IPS-18c (cell line): ENCODE measurements around the gene LRIG1.
"Not testable (repeated sequence)": the region's sequence is repeated elsewhere in the genome, so short reads cannot be mapped to it uniquely, and the experiment has no call there.

Source experiments
- H3K4me3 ChIP-seq: 2 replicates; pipeline ENCODE4 v1.7.0; 2013; ENCODE audit warnings: low read depth, mild to moderate bottlenecking, low read length, moderate library complexity; ENCODE audit not compliant: insufficient read depth
- H3K9me3 ChIP-seq: one replicate; pipeline ENCODE4 v1.6.1; 2013; ENCODE audit warnings: mild to moderate bottlenecking, low read length, moderate library complexity; ENCODE audit not compliant: control insufficient read depth, insufficient read depth

Gene LRIG1

DNA sequence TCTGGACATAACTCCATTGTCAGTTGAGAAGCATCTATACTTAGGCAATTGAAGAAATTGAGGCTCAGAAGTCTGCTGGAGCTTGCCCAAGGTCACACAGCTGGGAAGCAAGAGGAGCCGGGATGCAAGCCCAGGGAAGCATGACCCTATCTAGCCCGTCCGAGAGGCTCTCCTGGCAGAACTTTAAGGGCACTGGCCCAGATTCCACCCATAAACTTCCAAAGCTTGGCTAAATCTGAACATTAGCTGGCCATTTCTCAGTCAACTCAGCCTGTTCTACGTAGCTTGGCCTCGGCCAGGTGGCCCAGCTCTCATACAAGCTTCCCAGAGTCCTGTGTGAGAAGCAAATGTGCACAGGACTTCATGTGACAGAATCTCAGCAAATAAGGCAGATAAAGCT lies 75.8 kb downstream of the LRIG1 start:
- H3K4me3 ChIP-seq: no peak overlapping the region
- H3K9me3 ChIP-seq: peaks cover 15% of the 10 kb centered on the region

DNA sequence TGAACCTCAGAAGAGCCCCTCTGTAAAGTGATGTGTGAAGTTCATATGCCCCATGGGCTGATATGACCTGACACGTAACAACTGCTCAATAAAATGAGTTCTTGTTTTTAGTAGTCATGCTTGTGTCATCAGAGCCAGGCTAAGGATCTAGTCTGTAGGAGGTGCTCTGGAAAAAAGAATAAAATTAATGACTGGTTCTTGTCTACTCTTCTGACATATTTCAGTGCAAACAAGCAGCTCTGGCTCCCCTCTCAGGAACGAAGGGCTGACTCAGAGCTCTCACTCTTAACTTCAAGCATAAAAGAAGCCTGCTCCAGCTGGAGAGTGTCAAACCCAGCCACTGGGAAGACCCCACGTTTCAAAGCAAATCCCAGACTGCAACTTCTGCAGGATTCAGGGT lies 77.0 kb downstream of the LRIG1 start:
- Histone ChIP-seq H3K9me3 (peaks cover 15% of the 10 kb centered on the region), H3K4me3 (no peak overlapping the region)

DNA sequence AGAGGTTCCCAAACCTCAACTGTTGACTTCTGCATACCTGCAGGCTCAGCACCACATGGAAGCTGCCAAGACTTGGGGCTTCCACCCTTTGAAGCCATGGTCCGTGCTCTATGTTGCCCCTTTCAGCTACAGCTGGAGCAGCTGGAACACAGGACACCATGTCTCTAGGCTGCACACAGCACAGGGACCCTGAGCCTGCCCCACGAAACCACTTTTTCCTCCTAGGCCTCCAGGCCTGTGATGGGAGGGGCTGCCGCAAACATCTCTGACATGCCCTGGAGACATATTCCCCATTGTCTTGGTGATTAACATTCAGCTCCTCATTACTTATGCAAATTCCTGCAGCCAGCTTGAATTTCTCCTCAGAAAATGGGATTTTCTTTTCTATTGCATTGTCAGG lies 78.9 kb downstream of the LRIG1 start:
- H3K9me3 ChIP-seq: peaks cover 15% of the 10 kb centered on the region
- not testable (repeated sequence) for H3K4me3 ChIP-seq

DNA sequence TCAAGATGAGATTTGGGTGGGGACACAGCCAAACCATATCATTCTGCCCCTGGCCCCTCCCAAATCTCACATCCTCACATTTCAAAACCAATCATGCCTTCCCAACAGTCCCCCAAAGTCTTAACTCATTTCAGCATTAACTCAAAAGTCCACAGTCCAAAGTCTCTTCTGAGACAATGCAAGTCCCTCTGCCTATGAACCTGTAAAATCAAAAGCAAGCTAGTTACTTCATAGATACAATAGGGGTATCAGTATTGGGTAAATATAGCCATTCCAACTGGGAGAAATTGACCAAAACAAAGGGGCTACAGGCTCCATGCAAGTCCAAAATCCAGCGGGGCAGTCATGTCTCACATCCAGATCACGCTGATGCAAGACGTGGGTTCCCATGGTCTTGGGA lies 79.7 kb downstream of the LRIG1 start:
- peaks cover 18% of the 10 kb centered on the region for H3K9me3 ChIP-seq
- H3K4me3 ChIP-seq: peak overlapping the region; percentile 3; the same call in 1 of the 2 replicates

DNA sequence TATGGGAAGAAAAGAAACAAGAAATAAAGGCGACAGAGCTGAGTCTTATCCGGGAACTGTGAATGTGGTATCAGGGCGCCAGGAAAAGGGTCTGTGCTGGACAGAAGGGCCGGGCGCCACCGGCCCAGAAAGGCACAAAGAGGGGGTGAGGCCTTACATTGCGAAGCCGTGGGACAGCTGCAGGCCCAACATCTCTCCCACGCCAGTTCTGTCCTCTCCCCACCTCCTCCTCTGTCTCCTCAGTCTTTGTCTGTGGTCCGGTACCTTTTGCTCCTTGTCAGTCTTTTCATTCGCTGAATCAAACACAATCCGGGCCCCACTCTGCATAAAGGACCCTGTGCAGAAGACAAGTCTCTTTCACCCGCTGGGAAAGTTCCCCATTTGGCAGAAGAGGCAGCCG lies 81.8 kb downstream of the LRIG1 start:
- Histone ChIP-seq H3K4me3 (no peak overlapping the region), H3K9me3 (peaks cover 18% of the 10 kb centered on the region)

DNA sequence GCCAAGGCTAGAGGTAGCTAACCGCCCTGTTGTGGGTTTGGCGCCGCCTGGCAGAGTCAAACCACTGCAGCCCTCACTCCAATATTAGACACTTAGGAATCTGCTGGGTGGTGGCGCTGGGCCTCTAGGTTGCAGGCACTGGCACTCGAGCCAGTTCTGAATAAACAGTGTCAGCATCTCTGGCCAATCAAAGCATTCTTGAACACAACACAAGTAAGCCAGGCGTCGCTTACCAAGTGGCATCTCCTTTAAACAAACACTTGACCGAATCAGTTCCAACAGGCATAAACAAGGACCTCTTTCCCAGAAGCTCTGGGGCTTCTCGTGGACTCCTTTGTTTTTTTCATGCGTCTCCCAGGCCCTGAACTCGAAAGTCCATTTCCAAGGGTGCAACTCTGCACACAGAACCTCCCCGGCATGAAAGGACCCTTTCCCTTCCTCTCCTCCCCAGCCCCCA lies 82.3 kb downstream of the LRIG1 start:
- peak overlapping the region; percentile 15; the same call in 1 of the 2 replicates for H3K4me3 ChIP-seq
- peaks cover 18% of the 10 kb centered on the region for H3K9me3 ChIP-seq

DNA sequence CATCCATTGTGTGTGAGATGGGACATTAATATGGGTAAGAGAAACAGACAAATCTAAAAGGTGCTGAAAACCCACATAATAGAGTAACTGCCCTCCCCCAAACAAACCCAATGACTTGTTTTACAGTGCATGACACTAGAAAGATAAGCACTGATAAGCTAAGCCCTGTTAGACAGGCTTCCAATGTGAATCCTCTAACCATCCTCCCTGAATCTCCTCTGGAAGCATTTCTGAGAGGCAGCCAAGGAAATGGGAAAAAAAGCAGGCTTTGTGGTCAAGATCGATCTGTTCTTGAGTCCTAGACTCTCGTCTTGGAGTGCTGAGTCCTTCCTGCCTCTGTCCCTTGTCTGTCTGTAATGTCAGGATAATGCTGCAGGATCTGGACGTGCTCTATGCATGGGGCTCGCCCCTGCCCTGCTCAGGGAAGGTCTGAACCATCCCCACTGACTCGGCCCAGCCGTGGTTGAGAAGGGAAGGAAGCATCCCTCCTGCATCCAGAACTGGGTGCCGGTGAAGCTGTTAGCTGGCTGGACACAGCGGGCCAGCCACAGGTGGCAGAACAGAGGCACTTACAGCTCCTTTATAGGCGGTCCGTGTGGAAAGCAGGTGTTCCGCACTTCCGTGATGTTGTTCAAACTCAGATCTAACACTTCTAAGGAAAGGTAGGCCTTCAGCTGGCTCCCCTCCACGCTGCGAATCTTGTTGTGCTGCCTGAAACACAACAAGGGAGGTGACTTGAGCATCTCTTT lies 84.1 kb downstream of the LRIG1 start:
- Histone ChIP-seq H3K4me3 (no peak overlapping the region), H3K9me3 (peaks cover 10% of the 10 kb centered on the region)

DNA sequence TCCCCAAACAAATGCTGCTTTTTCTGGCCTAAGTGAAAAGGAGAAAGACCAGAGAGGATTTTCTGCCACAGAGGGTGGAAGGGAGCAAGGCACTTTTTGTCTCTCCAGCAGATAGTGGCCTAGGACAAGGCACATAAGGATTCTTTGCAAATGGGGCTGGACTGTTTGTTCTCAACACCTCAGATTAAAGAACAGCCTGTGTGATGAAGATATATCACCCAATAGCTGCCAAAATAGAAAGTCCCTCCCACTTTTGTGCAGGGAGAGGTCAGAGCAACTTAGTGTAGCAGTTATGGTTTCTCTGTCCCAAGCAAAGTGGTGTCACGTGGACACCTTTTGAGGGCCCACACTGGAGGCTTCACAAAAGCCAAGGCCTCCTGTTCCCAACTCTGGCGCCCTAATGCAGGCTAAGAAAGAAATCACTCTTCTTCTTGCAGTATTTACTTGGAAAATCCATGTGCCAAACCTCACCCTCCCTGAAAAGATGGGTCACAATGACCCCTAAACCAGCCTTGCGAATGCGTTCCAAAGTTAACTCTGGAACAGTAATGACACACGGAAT lies 84.9 kb downstream of the LRIG1 start:
- Histone ChIP-seq H3K9me3 (peaks cover 4% of the 10 kb centered on the region), H3K4me3 (no peak overlapping the region)

DNA sequence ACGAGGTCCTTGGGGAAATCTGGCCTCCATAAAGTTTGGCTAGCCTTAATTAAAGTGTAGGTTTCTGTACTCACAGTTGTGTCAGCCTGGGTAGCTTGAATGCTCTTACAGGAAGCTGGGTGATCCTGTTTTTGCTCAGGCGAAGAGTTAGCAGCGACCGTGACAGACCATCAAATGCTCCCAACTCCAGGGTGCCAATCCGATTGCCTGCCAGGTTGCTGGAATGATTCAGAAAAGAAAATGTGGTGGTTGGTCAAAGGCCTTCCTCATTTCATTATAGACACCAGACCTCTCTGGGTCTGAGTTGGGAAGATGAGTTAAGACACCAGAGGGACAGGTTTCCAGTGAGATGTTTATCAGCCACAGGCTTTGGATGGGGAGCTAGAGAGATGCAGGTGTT lies 86.0 kb downstream of the LRIG1 start:
- peaks cover 4% of the 10 kb centered on the region for H3K9me3 ChIP-seq
- no peak overlapping the region for H3K4me3 ChIP-seq

DNA sequence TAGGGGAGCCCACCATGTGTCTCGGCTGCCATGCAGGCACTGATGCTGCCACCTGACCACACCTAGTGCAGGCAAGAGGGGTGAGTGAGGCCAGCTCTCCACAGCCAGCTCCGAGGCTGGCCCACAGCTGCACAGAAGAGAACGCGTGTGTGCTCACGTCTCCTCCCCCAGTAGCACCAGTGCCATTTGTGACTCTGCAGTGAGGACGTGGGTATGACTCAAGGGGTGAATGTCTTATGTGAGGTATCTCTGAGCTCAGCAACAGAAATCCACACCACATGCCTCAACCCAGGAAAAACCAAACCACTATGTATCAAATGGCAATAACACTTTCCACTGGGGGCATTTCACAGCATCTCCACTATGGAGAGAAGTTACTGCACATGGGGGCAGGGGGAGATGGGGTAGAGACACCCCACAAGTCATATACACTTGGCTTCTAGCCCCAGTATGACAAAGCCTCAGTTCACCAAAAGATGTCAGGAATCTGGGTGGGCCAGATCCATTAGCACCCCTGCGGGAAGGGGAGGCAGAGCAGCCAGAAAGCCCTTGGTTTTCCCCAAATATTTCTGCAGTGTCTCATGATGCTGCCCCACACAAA lies 87.6 kb downstream of the LRIG1 start:
- H3K9me3 ChIP-seq: peaks cover 4% of the 10 kb centered on the region
- no peak overlapping the region for H3K4me3 ChIP-seq

DNA sequence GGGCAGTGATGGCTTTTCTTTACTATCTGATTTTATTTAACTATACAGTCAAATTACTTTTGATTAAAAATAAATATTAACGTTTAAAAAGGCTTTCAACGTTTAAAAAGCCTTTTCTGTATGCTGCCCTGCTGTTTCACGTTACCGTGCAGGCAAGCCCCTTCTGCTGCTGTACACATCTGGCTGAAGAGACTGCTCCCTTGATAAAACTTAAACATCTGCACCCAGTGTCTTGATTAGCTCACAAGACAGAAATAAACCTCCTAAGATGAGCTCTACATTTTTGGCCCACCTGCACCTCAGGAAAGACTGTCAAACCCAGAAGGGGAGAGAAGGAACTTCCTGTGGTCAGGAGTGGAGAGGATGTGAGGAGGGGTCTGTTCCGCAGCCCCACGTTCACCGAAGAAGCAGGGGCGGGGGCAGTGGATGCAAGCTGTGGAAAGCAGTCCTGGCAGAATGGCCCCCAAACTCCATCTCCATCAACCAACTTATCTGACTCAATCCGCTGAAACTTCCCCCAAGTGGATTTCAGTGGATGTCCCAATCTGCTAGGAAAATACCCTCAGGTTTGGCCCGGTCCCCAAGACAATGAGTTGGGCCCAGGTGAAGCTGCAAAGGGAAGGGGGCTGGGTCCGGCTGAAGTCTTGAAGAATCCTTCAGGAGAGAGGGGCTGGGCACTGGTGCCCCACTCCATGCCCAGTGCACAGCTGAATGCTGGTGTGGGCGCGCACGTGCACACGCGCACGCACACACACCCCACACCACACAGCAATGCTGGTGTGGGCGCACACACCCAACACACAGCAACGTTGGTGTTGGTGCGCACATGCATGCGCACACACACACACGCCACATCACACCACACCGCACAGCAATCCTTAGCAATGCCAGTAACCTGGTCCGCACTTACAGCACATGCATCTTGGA lies 88.6 kb downstream of the LRIG1 start:
- Histone ChIP-seq H3K4me3 (no peak overlapping the region), H3K9me3 (peaks cover 4% of the 10 kb centered on the region)

DNA sequence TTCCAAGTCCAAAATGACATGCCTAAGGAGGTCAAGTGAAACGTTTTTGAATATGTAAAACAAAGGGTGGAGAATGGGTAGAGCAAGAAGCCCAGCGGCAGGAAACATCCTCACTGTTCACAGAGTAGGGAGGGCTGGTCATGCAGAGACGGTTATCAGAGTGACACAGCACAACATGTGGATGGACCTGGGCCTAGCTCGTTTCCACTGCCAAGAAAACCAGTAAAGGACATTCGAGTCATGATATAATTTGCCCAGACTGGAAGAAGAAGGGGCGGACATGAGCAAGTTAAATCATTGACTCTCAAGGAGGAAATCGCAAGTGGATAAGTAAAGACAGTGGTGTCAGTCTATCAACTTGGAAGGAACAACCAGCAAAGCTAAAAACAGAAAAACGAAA lies 89.3 kb downstream of the LRIG1 start:
- H3K4me3 ChIP-seq: no peak overlapping the region

DNA sequence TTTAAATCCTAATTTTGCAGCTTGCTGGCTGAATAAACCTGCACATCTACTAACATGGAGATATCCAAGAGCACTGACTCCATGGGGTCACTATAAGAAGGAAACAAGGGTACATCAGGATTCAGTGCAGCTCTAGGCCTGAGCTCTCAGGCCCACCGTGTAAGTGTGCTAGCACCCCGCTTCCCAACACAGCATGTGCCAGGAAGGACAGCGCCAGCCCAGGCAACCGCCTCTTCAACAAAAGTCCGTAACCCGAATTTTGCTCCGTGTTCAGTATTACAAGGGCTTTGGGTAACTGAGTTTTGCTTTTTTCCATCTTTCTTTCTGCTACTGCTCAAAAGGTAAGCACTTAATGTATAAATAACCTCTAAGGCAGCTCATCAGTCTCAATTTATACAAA lies 89.8 kb downstream of the LRIG1 start:
- peaks cover 2% of the 10 kb centered on the region for H3K9me3 ChIP-seq
- H3K4me3 ChIP-seq: no peak overlapping the region

More for the DNA sequence above, 89.3 kb downstream of the LRIG1 start:
- peaks cover 2% of the 10 kb centered on the region for H3K9me3 ChIP-seq

DNA sequence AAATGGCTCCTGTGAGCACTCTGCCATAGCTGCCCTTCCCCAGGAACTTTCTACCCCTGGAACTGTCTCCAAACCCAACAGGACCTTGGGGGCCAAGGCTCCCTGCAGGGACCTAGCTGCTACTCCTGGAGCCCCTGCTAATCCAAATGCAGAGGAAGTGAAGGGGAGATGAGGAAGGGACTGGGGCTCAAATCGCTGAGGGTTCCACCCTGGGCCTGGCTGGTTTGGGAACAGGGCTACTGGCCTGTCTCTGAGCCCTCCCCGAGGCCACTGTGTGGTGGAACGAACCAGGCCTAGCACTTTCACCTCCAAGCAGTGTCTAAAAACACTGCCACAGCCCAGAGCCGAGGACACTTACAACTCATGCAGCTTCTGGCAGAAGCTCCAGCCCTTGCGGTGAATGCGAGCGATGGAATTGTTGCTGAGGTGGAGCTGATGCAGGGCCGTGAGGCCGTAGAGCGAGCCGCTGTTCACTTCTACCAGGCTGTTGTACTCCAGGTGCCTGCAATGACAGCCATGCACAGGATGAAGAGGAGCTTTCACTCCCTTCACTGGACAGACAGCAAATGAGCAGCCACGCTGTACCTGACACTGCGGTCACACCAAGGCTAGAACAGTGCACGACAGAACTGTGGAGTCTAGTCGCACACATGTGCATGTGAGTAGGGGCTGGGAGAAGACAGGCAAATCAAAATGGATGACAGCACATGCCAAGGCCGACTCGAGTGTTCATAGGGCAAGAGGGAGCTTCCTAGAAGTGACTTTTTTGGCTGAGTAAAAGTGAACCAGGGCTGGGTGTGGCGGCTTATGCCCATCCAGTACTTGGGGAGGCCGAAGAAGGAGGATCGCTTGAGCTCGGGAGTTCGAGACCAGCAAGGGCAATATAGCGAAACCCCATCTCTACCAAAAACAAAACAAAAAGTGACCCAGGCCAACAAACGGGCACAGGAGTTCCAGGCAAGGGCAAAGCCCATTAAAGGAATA lies 90.8 kb downstream of the LRIG1 start:
- H3K4me3 ChIP-seq: no peak overlapping the region
- peaks cover 2% of the 10 kb centered on the region for H3K9me3 ChIP-seq

DNA sequence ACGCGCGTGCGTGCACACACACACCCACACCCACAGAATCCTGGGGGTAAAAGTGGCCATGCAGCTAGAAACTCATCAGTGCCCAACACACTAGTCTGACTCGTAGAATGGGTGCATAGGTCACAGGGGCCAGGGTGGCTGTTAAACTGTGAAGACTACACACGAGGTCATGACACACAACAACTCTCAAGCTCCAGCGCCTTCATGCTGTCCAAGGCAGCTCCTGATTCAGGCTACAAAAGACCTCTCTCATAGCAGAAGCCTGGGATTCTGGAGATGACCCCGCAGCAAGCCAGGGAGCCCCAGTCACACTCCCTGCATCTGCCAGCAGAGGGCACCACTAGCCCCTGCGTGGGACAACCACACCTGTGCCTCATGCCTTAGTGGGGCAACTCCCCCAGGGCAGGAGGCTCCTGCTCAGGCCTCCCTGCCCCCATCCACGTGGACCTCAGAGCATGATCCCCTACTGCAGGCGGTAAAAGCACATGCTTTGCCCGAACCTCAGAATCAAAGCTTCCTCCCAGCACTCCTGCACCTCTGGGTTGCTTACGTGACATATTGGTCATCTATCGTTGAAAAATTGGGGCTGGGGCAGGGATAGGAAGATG lies 93.1 kb downstream of the LRIG1 start:
- peaks cover 2% of the 10 kb centered on the region for H3K9me3 ChIP-seq
- H3K4me3 ChIP-seq: no peak overlapping the region
